ES-I3 (cell line): ENCODE data around the gene MROH2B.
"Not testable (repeated sequence)": the region's sequence is repeated elsewhere in the genome, so short reads cannot be mapped to it uniquely, and the experiment has no call there.

ENCODE experiments used
- H3K36me3 ChIP-seq: 2 replicates; pipeline ENCODE4 v1.6.1; 2013; ENCODE audit warnings: mild to moderate bottlenecking, low read length, control low read depth, moderate library complexity; ENCODE audit not compliant: insufficient read depth
- H3K4me1 ChIP-seq: 2 replicates; pipeline ENCODE4 v1.6.1; 2013; ENCODE audit warnings: mild to moderate bottlenecking, control low read depth, low read length; ENCODE audit not compliant: insufficient read depth
- H3K9ac ChIP-seq: 2 replicates; pipeline ENCODE4 v1.6.1; 2013; ENCODE audit warnings: low read depth, mild to moderate bottlenecking, low read length, moderate library complexity
- H3K9me3 ChIP-seq: 2 replicates; pipeline ENCODE4 v1.6.1; 2013; ENCODE audit warnings: mild to moderate bottlenecking, low read length, moderate library complexity; ENCODE audit not compliant: control insufficient read depth, insufficient read depth

Gene MROH2B

GRCh38 chr5:41067714-41068568, 3.2 kb downstream of the MROH2B start:
- H3K36me3 ChIP-seq = no peaks in the 10 kb centered on the region
- H3K4me1 ChIP-seq = no peaks in the 10 kb centered on the region; the same call in 1 of the 2 replicates
- no peak overlapping the region for H3K9ac ChIP-seq
- H3K9me3 ChIP-seq = no peaks in the 10 kb centered on the region; the same call in 1 of the 2 replicates

GRCh38 chr5:41065691-41066335, 5.3 kb downstream of the MROH2B start:
- H3K36me3 ChIP-seq = no peaks in the 10 kb centered on the region
- H3K4me1 ChIP-seq = no peaks in the 10 kb centered on the region; the same call in 1 of the 2 replicates
- H3K9ac ChIP-seq = no peak overlapping the region
- H3K9me3 ChIP-seq = no peaks in the 10 kb centered on the region; the same call in 1 of the 2 replicates

GRCh38 chr5:41057940-41058339, 13.2 kb downstream of the MROH2B start:
- H3K36me3 ChIP-seq = no peaks in the 10 kb centered on the region
- no peaks in the 10 kb centered on the region for H3K9me3 ChIP-seq
- no peaks in the 10 kb centered on the region for H3K4me1 ChIP-seq
- H3K9ac ChIP-seq = no peak overlapping the region

GRCh38 chr5:41057231-41057630, 13.9 kb downstream of the MROH2B start:
- Histone ChIP-seq H3K36me3 (no peaks in the 10 kb centered on the region), H3K9ac (no peak overlapping the region), H3K9me3 (no peaks in the 10 kb centered on the region), H3K4me1 (no peaks in the 10 kb centered on the region)

GRCh38 chr5:41048986-41049385, 22.2 kb downstream of the MROH2B start:
- H3K9me3 ChIP-seq = no peaks in the 10 kb centered on the region

GRCh38 chr5:41043109-41043747, 27.9 kb downstream of the MROH2B start:
- no peaks in the 10 kb centered on the region for H3K4me1 ChIP-seq
- H3K9me3 ChIP-seq = no peaks in the 10 kb centered on the region
- H3K36me3 ChIP-seq = no peaks in the 10 kb centered on the region
- H3K9ac ChIP-seq = no peak overlapping the region

More at GRCh38 chr5:41048986-41049385, 22.2 kb downstream of the MROH2B start:
- no peaks in the 10 kb centered on the region for H3K36me3 ChIP-seq
- no peak overlapping the region for H3K9ac ChIP-seq
- H3K4me1 ChIP-seq = no peaks in the 10 kb centered on the region

- Histone ChIP-seq H3K9me3 (no peaks in the 10 kb centered on the region), H3K9ac (no peak overlapping the region), H3K4me1 (no peaks in the 10 kb centered on the region), H3K36me3 (no peaks in the 10 kb centered on the region)
Measured at GRCh38 chr5:41032973-41033372, 38.2 kb downstream of the MROH2B start.

GRCh38 chr5:41022600-41022999, 48.5 kb downstream of the MROH2B start:
- not testable (repeated sequence) for H3K9ac ChIP-seq, H3K36me3 ChIP-seq, H3K9me3 ChIP-seq, H3K4me1 ChIP-seq

GRCh38 chr5:41012318-41012717, 58.8 kb downstream of the MROH2B start:
- H3K4me1 ChIP-seq = peaks cover 9% of the 10 kb centered on the region; the same call in 1 of the 2 replicates
- no peaks in the 10 kb centered on the region for H3K9me3 ChIP-seq
- H3K36me3 ChIP-seq = no peaks in the 10 kb centered on the region
- H3K9ac ChIP-seq = no peak overlapping the region

- Histone ChIP-seq H3K4me1 (peaks cover 9% of the 10 kb centered on the region; the same call in 1 of the 2 replicates), H3K9ac (no peak overlapping the region), H3K9me3 (no peaks in the 10 kb centered on the region), H3K36me3 (no peaks in the 10 kb centered on the region)
Measured at GRCh38 chr5:41010572-41010971, 60.6 kb downstream of the MROH2B start.

GRCh38 chr5:41009232-41009631, 61.9 kb downstream of the MROH2B start:
- Histone ChIP-seq H3K4me1 (peaks cover 9% of the 10 kb centered on the region; the same call in 1 of the 2 replicates), H3K36me3 (no peaks in the 10 kb centered on the region), H3K9ac (no peak overlapping the region), H3K9me3 (no peaks in the 10 kb centered on the region)

GRCh38 chr5:41004931-41005330, 66.2 kb downstream of the MROH2B start:
- Histone ChIP-seq H3K36me3 (no peaks in the 10 kb centered on the region), H3K4me1 (peaks cover 9% of the 10 kb centered on the region; the same call in 1 of the 2 replicates), H3K9me3 (no peaks in the 10 kb centered on the region), H3K9ac (no peak overlapping the region)

- no peaks in the 10 kb centered on the region for H3K36me3 ChIP-seq
- no peak overlapping the region for H3K9ac ChIP-seq
- H3K4me1 ChIP-seq = no peaks in the 10 kb centered on the region
- no peaks in the 10 kb centered on the region for H3K9me3 ChIP-seq
Measured at GRCh38 chr5:41003670-41004376, 67.3 kb downstream of the MROH2B start.

GRCh38 chr5:40999966-41000365, 71.2 kb downstream of the MROH2B start:
- Histone ChIP-seq H3K4me1 (no peaks in the 10 kb centered on the region), H3K9ac (no peak overlapping the region), H3K9me3 (no peaks in the 10 kb centered on the region), H3K36me3 (no peaks in the 10 kb centered on the region)
